IPS-15b (cell line): ENCODE measurements around the gene PNCK.

ENCODE experiments used
- H3K27me3 ChIP-seq: one replicate; pipeline ENCODE4 v1.6.1; 2013; ENCODE audit warnings: low read length; ENCODE audit not compliant: control insufficient read depth, insufficient read depth
- H3K36me3 ChIP-seq: one replicate; pipeline ENCODE4 v1.6.1; 2013; ENCODE audit warnings: low read length; ENCODE audit not compliant: control insufficient read depth, insufficient read depth
- H3K4me1 ChIP-seq: one replicate; pipeline ENCODE4 v1.6.1; 2013; ENCODE audit warnings: mild to moderate bottlenecking, low read length; ENCODE audit not compliant: control insufficient read depth, insufficient read depth
- H3K4me3 ChIP-seq: one replicate; pipeline ENCODE4 v1.5.1; 2013; ENCODE audit warnings: low read depth, low read length
- H3K9ac ChIP-seq: one replicate; pipeline ENCODE4 v1.6.1; 2013; ENCODE audit warnings: low read depth, mild to moderate bottlenecking, low read length
- H3K9me3 ChIP-seq: one replicate; pipeline ENCODE4 v1.6.1; 2013; ENCODE audit warnings: mild to moderate bottlenecking, low read length; ENCODE audit not compliant: control insufficient read depth, insufficient read depth

PNCK gene

DNA sequence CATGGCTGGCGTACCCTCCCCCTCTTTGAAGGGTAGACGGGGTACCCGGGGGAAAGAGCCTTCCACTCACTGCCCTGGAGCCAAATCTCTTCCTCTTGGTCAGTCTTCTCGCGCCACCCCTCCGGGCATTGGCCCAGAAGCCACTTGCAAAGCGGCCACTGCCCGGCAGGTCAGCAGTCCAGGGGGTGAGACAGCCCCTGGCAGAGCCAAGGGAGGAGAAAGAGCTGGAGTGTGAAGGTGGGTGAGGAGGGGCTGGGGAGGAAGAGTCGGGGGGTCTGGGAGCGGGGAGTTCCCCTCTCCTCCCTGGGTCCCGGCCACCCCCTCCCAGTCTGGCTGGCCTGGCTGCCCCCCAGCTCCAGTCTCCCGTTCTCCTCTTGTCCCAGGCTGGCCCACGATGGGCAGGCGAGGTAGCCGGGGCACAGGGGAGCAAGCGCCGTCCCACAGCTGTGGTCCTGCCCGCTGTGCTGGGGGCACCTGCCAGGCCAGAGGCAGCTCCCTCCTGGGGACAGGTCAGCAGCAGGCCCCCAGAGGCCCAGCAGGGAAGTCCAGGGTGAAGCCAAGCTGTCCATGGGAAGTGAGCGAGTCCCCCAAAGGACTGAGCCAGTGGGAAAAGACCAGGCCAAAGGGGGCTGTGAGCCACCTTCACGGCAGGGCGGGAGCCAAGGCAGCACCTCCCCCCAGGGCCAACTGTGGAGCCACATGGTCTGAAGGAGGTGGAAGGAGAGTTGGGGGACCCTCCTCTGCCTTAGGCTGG lies 48.2 kb downstream of the PNCK start:
- no peaks in the 10 kb centered on the region for H3K9me3 ChIP-seq
- no peaks in the 10 kb centered on the region for H3K4me1 ChIP-seq
- no peak overlapping the region for H3K9ac ChIP-seq
- H3K4me3 ChIP-seq, result no peak overlapping the region
- H3K27me3 ChIP-seq, result no peaks in the 10 kb centered on the region
- H3K36me3 ChIP-seq, result no peaks in the 10 kb centered on the region

DNA sequence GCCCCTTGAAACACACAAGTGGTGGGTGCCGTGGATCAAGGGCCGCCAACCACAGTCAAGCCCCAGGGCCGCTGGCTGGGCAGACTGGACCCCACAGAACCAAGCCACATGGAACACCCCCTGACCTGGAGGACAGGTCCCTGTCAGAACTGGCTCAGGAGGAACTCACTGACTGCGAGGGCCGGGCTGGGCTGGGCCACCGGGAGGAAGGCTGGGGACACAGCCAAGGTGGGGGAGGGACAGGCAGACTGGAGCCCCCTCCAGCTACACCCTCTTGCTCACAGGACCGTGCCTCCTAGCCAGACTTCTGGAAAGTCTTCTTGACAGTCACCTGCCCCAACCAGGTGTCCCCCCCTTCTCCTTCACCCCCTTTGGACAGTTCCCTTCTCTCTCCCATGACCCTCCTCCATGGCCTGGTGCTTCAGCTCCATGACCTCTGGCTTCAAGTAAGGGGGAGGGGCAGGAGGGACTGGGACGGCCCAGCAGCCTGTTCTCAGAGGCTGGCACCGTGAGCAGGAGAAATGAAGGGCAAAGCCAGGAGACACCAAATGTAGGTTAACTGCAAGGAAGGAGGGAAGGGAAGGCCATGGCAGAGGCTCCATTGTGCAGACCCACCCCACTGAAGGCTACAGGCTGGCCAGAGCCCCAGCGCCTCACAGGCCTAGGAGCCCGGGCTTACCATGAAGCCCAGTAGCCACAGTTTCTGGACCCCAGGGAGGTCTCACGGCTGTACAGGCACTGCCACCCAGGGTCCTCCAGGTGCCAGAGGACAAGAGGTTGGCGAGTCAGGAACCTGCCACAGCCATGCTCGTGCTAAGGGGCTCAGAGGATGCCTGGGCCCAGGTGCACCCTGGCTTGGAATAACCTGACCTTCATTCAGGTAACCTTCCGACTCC lies 49.2 kb downstream of the PNCK start:
- Histone ChIP-seq H3K9me3 (no peaks in the 10 kb centered on the region), H3K27me3 (no peaks in the 10 kb centered on the region), H3K4me1 (no peaks in the 10 kb centered on the region), H3K4me3 (no peak overlapping the region), H3K36me3 (no peaks in the 10 kb centered on the region), H3K9ac (no peak overlapping the region)

DNA sequence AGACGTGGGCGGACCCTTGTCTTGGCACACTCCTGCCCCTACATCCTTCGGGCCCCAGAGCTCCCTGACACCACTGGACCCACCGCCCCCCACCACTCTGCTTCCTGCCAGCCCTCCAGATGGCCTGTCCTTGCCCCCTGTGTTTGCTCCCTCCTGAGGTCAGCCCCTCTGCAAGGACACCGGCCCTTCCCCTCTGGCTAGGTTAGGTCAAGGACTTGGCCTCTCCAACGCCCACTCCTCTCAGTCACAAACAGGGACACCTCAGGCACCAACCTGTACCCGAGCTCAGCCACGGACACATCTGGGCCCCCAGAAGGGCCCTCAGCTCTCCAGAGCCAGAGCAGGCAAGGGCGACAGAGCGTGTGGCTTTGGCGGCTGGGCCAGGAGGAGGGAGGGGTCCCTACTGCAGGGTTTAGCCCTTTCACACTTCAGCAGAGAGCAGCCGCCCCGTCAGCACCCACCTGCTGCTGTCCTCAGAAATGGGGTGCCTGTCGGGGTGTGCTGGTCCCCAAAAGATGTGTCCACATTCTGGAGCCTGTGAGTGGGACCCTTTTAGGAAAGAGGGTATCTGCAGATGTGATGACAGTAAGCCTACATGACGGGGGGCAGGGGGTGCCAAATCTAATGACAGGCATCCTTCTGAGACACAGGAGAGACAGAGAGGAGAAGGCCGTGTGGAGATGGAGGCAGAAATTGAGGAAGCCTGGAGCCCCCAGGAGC lies 50.1 kb downstream of the PNCK start:
- Histone ChIP-seq H3K9me3 (no peaks in the 10 kb centered on the region), H3K4me1 (no peaks in the 10 kb centered on the region), H3K4me3 (no peak overlapping the region), H3K36me3 (no peaks in the 10 kb centered on the region), H3K27me3 (no peaks in the 10 kb centered on the region), H3K9ac (no peak overlapping the region)

GRCh38 chrX:153622661-153623309 lies 50.8 kb downstream of the PNCK start:
- no peaks in the 10 kb centered on the region for H3K9me3 ChIP-seq
- H3K36me3 ChIP-seq, result no peaks in the 10 kb centered on the region
- H3K4me1 ChIP-seq, result no peaks in the 10 kb centered on the region
- no peak overlapping the region for H3K9ac ChIP-seq
- H3K27me3 ChIP-seq, result no peaks in the 10 kb centered on the region
- H3K4me3 ChIP-seq, result no peak overlapping the region

GRCh38 chrX:153621949-153622598 lies 51.5 kb downstream of the PNCK start:
- no peak overlapping the region for H3K9ac ChIP-seq
- H3K9me3 ChIP-seq, result no peaks in the 10 kb centered on the region
- H3K4me3 ChIP-seq, result no peak overlapping the region
- H3K36me3 ChIP-seq, result no peaks in the 10 kb centered on the region
- H3K4me1 ChIP-seq, result no peaks in the 10 kb centered on the region
- H3K27me3 ChIP-seq, result no peaks in the 10 kb centered on the region

- H3K4me3 ChIP-seq, result no peak overlapping the region
- peaks cover 2% of the 10 kb centered on the region for H3K27me3 ChIP-seq
- H3K9me3 ChIP-seq, result no peaks in the 10 kb centered on the region
- no peaks in the 10 kb centered on the region for H3K36me3 ChIP-seq
- H3K4me1 ChIP-seq, result no peaks in the 10 kb centered on the region
- no peak overlapping the region for H3K9ac ChIP-seq
Measured at GRCh38 chrX:153620576-153620975, 53.0 kb downstream of the PNCK start.
